Measurements from ENCODE around the gene PALLD. TPM values are rescaled to one million over a fixed set of nuclear protein-coding genes. Genes with fewer than 3 reads are reported as not detected.

Gene PALLD
- total RNA-seq, 1 experiment from 2014 or later, result 27.6 TPM

DNA sequence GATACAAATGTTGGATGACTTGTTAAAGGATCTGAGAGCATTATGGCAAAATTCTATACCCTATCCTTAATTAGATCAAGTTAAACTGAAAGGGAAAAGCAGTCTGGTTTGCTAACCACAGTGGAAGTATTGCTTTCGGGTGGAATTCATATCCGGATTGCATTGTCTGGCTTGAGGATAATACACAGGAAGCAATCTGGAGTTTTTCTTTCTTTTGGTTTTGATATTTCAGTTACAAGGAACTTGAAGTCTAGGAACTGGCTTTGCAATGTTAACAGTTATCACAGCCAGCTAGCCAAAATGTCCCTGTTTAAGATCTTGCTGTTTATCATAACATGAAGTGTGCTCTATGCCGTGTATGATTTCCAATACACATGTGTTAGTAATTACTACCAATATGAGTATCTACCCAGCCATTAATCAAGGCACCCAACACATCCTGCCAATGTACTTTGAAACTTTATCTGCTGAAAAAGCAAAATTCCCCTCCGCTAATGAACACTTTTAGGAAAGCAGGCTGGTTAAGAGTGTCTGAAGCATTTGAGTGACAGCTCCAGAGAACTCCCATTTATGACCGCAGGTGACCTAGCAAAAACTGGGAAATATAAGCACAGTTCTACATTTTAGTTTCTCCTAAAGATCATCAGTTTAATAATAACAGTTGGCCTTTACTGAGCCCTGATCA lies 146.4 kb downstream of the PALLD start:
- H3K27me3 Mint-ChIP-seq (ENCODE audit: unreplicated experiment), result no peaks in the 10 kb centered on the region
- DNase-seq, result no peak
- no TSS peak for BruUV-seq (replicated peaks)
- CTCF ChIA-PET, result no interaction called here
- no peaks in the 10 kb centered on the region for H3K4me1 Mint-ChIP-seq (ENCODE audit: low read depth, unreplicated experiment)
- TF ChIP-seq, protein P1, sequence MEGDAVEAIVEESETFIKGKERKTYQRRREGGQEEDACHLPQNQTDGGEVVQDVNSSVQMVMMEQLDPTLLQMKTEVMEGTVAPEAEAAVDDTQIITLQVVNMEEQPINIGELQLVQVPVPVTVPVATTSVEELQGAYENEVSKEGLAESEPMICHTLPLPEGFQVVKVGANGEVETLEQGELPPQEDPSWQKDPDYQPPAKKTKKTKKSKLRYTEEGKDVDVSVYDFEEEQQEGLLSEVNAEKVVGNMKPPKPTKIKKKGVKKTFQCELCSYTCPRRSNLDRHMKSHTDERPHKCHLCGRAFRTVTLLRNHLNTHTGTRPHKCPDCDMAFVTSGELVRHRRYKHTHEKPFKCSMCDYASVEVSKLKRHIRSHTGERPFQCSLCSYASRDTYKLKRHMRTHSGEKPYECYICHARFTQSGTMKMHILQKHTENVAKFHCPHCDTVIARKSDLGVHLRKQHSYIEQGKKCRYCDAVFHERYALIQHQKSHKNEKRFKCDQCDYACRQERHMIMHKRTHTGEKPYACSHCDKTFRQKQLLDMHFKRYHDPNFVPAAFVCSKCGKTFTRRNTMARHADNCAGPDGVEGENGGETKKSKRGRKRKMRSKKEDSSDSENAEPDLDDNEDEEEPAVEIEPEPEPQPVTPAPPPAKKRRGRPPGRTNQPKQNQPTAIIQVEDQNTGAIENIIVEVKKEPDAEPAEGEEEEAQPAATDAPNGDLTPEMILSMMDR (IDR thresholded peaks at IDR 0.05; ENCODE audit: unreplicated experiment), result no peak
- H3K9me3 Mint-ChIP-seq (ENCODE audit: low read depth, unreplicated experiment), result no peaks in the 10 kb centered on the region
- intact Hi-C loops (cut with micrococcal nuclease; ENCODE audit: unreplicated experiment), result no loop called here
- no peaks in the 10 kb centered on the region for H3K36me3 Mint-ChIP-seq (ENCODE audit: insufficient read depth, unreplicated experiment)
- no peak overlapping the region for H3K4me3 Mint-ChIP-seq (ENCODE audit: low read depth, unreplicated experiment)
- no peak overlapping the region for H3K27ac Mint-ChIP-seq (ENCODE audit: unreplicated experiment)

DNA sequence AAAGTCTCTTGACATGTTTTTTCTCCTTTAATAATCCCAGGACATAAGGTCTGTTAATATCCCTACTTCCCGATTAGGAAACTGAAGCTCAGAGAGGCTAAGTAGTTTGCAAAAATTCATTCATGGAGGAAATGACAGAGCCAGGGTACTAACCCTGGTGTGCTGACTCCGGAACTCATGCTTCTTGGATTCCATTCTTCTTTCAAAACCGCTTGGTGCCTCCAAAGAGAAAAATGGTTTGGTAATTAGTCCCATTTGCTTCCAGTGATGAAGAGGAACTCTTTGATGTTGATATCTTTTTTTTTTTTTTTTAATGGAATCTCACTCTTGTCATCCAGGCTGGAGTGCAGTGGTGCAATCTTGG lies 146.9 kb downstream of the PALLD start:
- Mint-ChIP-seq H3K27me3 (ENCODE audit: unreplicated experiment) (no peaks in the 10 kb centered on the region), H3K4me1 (ENCODE audit: low read depth, unreplicated experiment) (no peaks in the 10 kb centered on the region), H3K27ac (ENCODE audit: unreplicated experiment) (no peak overlapping the region), H3K4me3 (ENCODE audit: low read depth, unreplicated experiment) (no peak overlapping the region), H3K36me3 (ENCODE audit: insufficient read depth, unreplicated experiment) (no peaks in the 10 kb centered on the region), H3K9me3 (ENCODE audit: low read depth, unreplicated experiment) (no peaks in the 10 kb centered on the region)
- TF ChIP-seq, protein P1 (IDR thresholded peaks at IDR 0.05; ENCODE audit: unreplicated experiment), result no peak
- intact Hi-C loops (cut with micrococcal nuclease; ENCODE audit: unreplicated experiment), result no loop called here
- DNase-seq, result no peak
- CTCF ChIA-PET, result no interaction called here
- BruUV-seq (replicated peaks), result no TSS peak

DNA sequence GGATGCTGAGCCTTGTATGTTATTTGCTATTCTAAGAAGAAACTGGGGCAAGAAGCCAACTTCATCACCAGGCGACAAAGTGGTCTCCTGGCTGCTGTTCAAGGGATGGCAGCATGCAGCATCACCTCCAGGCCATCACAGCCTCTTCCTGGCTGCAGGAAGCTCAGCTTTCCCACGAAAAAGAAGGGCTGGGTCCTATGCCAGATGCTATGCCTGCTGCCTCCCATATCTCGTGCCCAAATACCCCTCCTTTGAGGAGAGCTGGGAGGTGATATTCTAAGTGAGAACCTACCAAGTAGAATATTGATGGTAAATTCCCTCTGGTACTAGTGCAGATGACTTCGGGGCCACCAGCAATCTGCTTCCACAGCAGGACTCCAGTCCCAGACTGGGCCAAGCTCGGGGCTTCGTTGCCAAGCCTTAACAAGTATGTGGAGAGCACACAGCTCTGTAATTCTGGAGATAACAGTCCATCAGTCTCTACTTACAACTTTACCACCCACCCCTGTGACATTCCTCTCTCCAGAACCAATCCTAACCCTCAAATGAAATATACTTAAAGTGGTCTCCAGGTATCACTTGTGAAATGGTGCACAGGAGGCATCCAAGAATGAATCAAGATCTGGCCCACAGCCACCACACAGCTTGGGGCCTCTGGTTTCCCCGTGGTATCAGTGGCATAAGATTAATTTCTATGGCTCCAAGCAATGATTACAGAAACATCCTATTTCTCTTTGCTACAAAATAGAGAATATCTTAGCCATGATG lies 149.3 kb downstream of the PALLD start:
- CTCF ChIA-PET, result no interaction called here
- H3K27me3 Mint-ChIP-seq (ENCODE audit: unreplicated experiment), result no peaks in the 10 kb centered on the region
- TF ChIP-seq, protein P1 (IDR thresholded peaks at IDR 0.05; ENCODE audit: unreplicated experiment), result no peak
- intact Hi-C loops (cut with micrococcal nuclease; ENCODE audit: unreplicated experiment), result no loop called here
- no peaks in the 10 kb centered on the region for H3K9me3 Mint-ChIP-seq (ENCODE audit: low read depth, unreplicated experiment)
- no peak overlapping the region for H3K4me3 Mint-ChIP-seq (ENCODE audit: low read depth, unreplicated experiment)
- no peaks in the 10 kb centered on the region for H3K4me1 Mint-ChIP-seq (ENCODE audit: low read depth, unreplicated experiment)
- no peaks in the 10 kb centered on the region for H3K36me3 Mint-ChIP-seq (ENCODE audit: insufficient read depth, unreplicated experiment)
- no peak for DNase-seq
- BruUV-seq (replicated peaks), result no TSS peak
- no peak overlapping the region for H3K27ac Mint-ChIP-seq (ENCODE audit: unreplicated experiment)

DNA sequence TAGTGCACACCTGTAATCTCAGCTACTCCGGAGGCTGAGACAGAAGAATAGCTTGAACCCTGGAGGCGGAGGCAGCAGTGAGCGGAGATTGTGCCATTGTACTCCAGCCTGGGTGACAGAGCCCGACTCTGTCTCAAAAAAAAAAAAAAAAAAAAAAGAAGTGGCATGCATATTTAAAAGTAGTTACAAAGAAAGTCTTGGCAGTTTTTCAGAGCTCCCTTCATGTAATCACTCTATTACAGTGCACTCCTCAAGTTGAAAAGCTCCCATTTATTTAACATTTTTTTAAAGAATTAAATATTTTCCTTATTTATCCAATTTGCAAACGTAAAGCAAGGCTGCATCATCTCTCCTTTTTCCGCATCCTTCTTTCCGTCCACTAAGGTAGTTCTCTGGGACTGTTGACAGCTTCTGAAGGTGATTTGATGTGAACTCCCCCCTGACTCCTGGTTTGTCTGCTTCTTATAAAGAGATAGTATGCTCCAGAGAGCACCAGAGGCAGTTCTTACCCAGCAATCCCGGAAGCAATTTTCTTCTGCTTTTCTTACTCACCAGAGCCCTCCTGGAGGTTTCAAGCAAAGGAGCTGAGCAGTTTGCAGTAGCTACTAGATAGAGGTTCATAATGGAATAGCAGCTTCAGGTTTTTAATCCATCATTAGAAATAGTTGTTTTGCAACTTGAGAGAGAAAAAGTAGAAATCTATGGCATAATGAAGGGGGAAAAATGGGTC lies 151.0 kb downstream of the PALLD start:
- H3K9me3 Mint-ChIP-seq (ENCODE audit: low read depth, unreplicated experiment), result no peaks in the 10 kb centered on the region
- no peaks in the 10 kb centered on the region for H3K27me3 Mint-ChIP-seq (ENCODE audit: unreplicated experiment)
- no peak overlapping the region for H3K4me3 Mint-ChIP-seq (ENCODE audit: low read depth, unreplicated experiment)
- DNase-seq, result no peak
- no peaks in the 10 kb centered on the region for H3K36me3 Mint-ChIP-seq (ENCODE audit: insufficient read depth, unreplicated experiment)
- TF ChIP-seq, protein P1 (IDR thresholded peaks at IDR 0.05; ENCODE audit: unreplicated experiment), result no peak
- intact Hi-C loops (cut with micrococcal nuclease; ENCODE audit: unreplicated experiment), result no loop called here
- no peak overlapping the region for H3K27ac Mint-ChIP-seq (ENCODE audit: unreplicated experiment)
- CTCF ChIA-PET, result interaction anchor here (0.6 kb wide), 1 partner anchor 26 kb away, joined by 4 read pairs; no protein-coding TSS in a partner anchor
- no TSS peak for BruUV-seq (replicated peaks)
- no peaks in the 10 kb centered on the region for H3K4me1 Mint-ChIP-seq (ENCODE audit: low read depth, unreplicated experiment)

Data from Calu3 (cell line).